Tibial artery (tissue), 4 donors: Measurements from ENCODE around the gene PCDH10.

ENCODE experiments used
- DNase-seq, 2 donors: peaks; one replicate each; pipeline ENCODE4 v3.0.0-alpha.2; 2019
- H3K27ac ChIP-seq, 2 donors: fragments of 200-600 bp; sonication (generic) in 1 of 2; 1 replicate in 1 of 2; 2 replicates in 1 of 2; pipeline ENCODE4 v1.5.1; 2018 to 2019; ENCODE audit warnings: mild to moderate bottlenecking in 1 of 2
- H3K27me3 ChIP-seq, 2 donors: fragments of 200-600 bp; sonication (generic) in 1 of 2; one replicate each; pipeline versions ENCODE4 v1.5.1 to v1.6.0; 2016 to 2019
- H3K36me3 ChIP-seq, 3 donors: fragments of 200-600 bp; sonication (generic) in 2 of 3; one replicate each; pipeline ENCODE4 v1.5.1; 2016 to 2019; ENCODE audit warnings: mild to moderate bottlenecking in 2 of 3
- H3K4me1 ChIP-seq, 4 donors: fragments of 200-600 bp; sonication (generic) in 2 of 4; 1 replicate in 3 of 4; 2 replicates in 1 of 4; pipeline ENCODE4 v1.5.1; 2016 to 2019
- H3K4me3 ChIP-seq, 2 donors: fragments of 200-600 bp; sonication (generic) in 1 of 2; 1 replicate in 1 of 2; 2 replicates in 1 of 2; pipeline ENCODE4 v1.5.1; 2018 to 2019; ENCODE audit warnings: mild to moderate bottlenecking in 2 of 2
- H3K9me3 ChIP-seq, 3 donors: fragments of 200-600 bp; sonication (generic) in 1 of 3; one replicate each; pipeline ENCODE4 v1.5.1; 2016 to 2019
- CTCF ChIP-seq, 2 experiments: fragments of 200-600 bp in 1 of 2; fragments of 450-650 bp in 1 of 2; IDR thresholded peaks; one replicate each; pipeline ENCODE4 v1.5.1; 2017 to 2019; ENCODE audit warnings: antibody characterized with exemption in 2 of 2, mild to moderate bottlenecking in 1 of 2, moderate library complexity in 1 of 2
- intact Hi-C: fragments of 100-400 bp; cut with DNase I; formaldehyde crosslinking; loops from one replicate; pipeline ENCODE4 v1.15.0; 2023; ENCODE audit warnings: low total_unique reads

The PCDH10 gene

GRCh38 chr4:133162941-133163340 lies 13.8 kb downstream of the PCDH10 start:
- intact Hi-C loops, result no loop called here
- H3K9me3 ChIP-seq, result no peaks in the 10 kb centered on the region

GRCh38 chr4:133178956-133179355 lies 29.9 kb downstream of the PCDH10 start:
- Histone ChIP-seq H3K27ac (peak overlapping the region in 1 of 2 donors; percentile 5), H3K27me3 (no peaks in the 10 kb centered on the region), H3K9me3 (no peaks in the 10 kb centered on the region), H3K36me3 (no peaks in the 10 kb centered on the region), H3K4me1 (no peaks in the 10 kb centered on the region), H3K4me3 (no peak overlapping the region)
- no peak for TF ChIP-seq CTCF (IDR thresholded peaks at IDR 0.05)
- DNase-seq, result no peak
- intact Hi-C loops, result no loop called here

More at GRCh38 chr4:133162941-133163340, 13.8 kb downstream of the PCDH10 start:
- H3K27ac ChIP-seq, result no peak overlapping the region
- no peak overlapping the region for H3K4me3 ChIP-seq
- H3K4me1 ChIP-seq, result no peaks in the 10 kb centered on the region
- H3K36me3 ChIP-seq, result no peaks in the 10 kb centered on the region
- no peak for TF ChIP-seq CTCF (IDR thresholded peaks at IDR 0.05)
- H3K27me3 ChIP-seq, result no peaks in the 10 kb centered on the region
- DNase-seq, result no peak

GRCh38 chr4:133186210-133186609 lies 37.1 kb downstream of the PCDH10 start:
- Histone ChIP-seq H3K27ac (peak overlapping the region in 1 of 2 donors; percentile 34), H3K4me3 (no peak overlapping the region), H3K36me3 (no peaks in the 10 kb centered on the region), H3K9me3 (no peaks in the 10 kb centered on the region), H3K4me1 (peaks cover 0 to 8% (median 0%) of the 10 kb centered on the region in 4 donors), H3K27me3 (no peaks in the 10 kb centered on the region)
- intact Hi-C loops, result no loop called here
- no peak for DNase-seq
- no peak for TF ChIP-seq CTCF (IDR thresholded peaks at IDR 0.05)

GRCh38 chr4:133186845-133187244 lies 37.8 kb downstream of the PCDH10 start:
- Histone ChIP-seq H3K27ac (peak overlapping the region; percentile 34 to 38), H3K9me3 (no peaks in the 10 kb centered on the region), H3K4me3 (no peak overlapping the region), H3K27me3 (no peaks in the 10 kb centered on the region), H3K36me3 (no peaks in the 10 kb centered on the region), H3K4me1 (peaks cover 0 to 8% (median 0%) of the 10 kb centered on the region in 4 donors)
- intact Hi-C loops, result no loop called here
- DNase-seq, result no peak
- TF ChIP-seq CTCF (IDR thresholded peaks at IDR 0.05), result no peak

- Histone ChIP-seq H3K27me3 (no peaks in the 10 kb centered on the region), H3K4me1 (peaks cover 0 to 8% (median 0%) of the 10 kb centered on the region in 4 donors), H3K36me3 (no peaks in the 10 kb centered on the region), H3K4me3 (no peak overlapping the region), H3K27ac (no peak overlapping the region), H3K9me3 (no peaks in the 10 kb centered on the region)
- intact Hi-C loops, result no loop called here
- TF ChIP-seq CTCF (IDR thresholded peaks at IDR 0.05), result no peak
- DNase-seq, result no peak
Observed at GRCh38 chr4:133188433-133189146, 39.5 kb downstream of the PCDH10 start.
